MCF 10A (cell line): Measurements from ENCODE around the gene PDE4D. TPM values are rescaled to one million over a fixed set of nuclear protein-coding genes. Genes with fewer than 3 reads are reported as not detected.

Source experiments
- BruUV-seq: library from RNA; stranded (reverse); fragments of 400-500 nt; replicated peaks from 2 replicates; lab custom pipeline; 2021; lab: Mats Ljungman, UMichigan
- CTCF ChIA-PET: fragments of 300-600 bp; sonication (Branson Sonifier 250); formaldehyde crosslinking; extraction: SDS; loops from one replicate; lab custom pipeline; 2021; ENCODE audit warnings: antibody characterized with exemption, inconsistent platforms; lab: Yijun Ruan, JAX
- POLR2A ChIA-PET: fragments of 300-600, 350-650 bp; sonication (Branson Sonifier 250); formaldehyde crosslinking; extraction: SDS; loops from one replicate; lab custom pipeline; 2020; ENCODE audit warnings: antibody characterized with exemption, inconsistent platforms; lab: Yijun Ruan, JAX
- DNase-seq: peaks from one replicate; pipeline ENCODE4 v3.0.0-alpha.2; 2018; ENCODE audit not compliant: unreplicated experiment
- H3K27ac Mint-ChIP-seq: one replicate; pipeline ENCODE4 v1.8.0; 2022; ENCODE audit warnings: mild to moderate bottlenecking, low read depth, mixed read lengths; ENCODE audit not compliant: unreplicated experiment
- H3K27me3 Mint-ChIP-seq: one replicate; pipeline ENCODE4 v1.8.0; 2022; ENCODE audit warnings: mixed read lengths; ENCODE audit not compliant: insufficient read depth, unreplicated experiment
- H3K36me3 Mint-ChIP-seq: one replicate; pipeline ENCODE4 v1.8.0; 2022; ENCODE audit warnings: mild to moderate bottlenecking, moderate library complexity, mixed read lengths; ENCODE audit not compliant: insufficient read depth, unreplicated experiment
- H3K4me1 Mint-ChIP-seq: one replicate; pipeline ENCODE4 v1.8.0; 2022; ENCODE audit warnings: mixed read lengths; ENCODE audit not compliant: insufficient read depth, unreplicated experiment
- H3K4me3 Mint-ChIP-seq: one replicate; pipeline ENCODE4 v1.8.0; 2022; ENCODE audit warnings: mild to moderate bottlenecking, moderate library complexity, mixed read lengths; ENCODE audit not compliant: unreplicated experiment
- H3K9me3 Mint-ChIP-seq: one replicate; pipeline ENCODE4 v1.8.0; 2022; ENCODE audit warnings: mixed read lengths; ENCODE audit not compliant: unreplicated experiment
- intact Hi-C: fragments of 100-400 bp; cut with micrococcal nuclease; formaldehyde crosslinking; loops from 2 replicates; pipeline ENCODE4 v1.14.1; 2022
- total RNA-seq: library from RNA; stranded (reverse); gene quantifications from 2 replicates; pipeline ENCODE4 v1.2.3, GENCODE V29; 2022
- TF ChIP-seq, protein P1 (sequence below): fragments of 200-600 bp; IDR thresholded peaks from one replicate; pipeline ENCODE4 v1.8.0; 2022; ENCODE audit warnings: antibody characterized with exemption, mild to moderate bottlenecking; ENCODE audit not compliant: unreplicated experiment

Gene PDE4D
- total RNA-seq, 1 experiment from 2014 or later = 85.0 TPM

DNA sequence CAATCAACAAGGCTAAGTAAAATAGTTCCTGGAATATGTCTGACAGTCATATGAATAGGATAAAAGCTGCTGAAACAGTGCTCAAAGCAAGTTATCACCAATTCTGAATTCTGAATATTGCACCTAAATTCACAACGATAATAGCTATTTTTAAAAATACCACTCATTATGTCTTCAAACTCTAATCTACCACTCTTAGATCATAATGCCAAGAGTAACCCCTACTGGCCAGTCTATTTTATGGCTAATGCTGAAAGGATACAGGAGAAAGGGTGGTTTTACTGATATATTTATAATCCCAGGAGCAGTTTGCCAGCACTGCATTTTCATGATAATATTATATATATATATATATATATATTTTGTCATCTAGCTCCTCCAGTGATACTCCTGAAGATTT is 232.8 kb downstream of the PDE4D start:
- BruUV-seq = no TSS peak
- intact Hi-C loops = loop anchor here (1.0 to 2.0 kb wide), 3 partner anchors 140 to 270 kb away; no protein-coding TSS in a partner anchor
- H3K9me3 Mint-ChIP-seq = no peaks in the 10 kb centered on the region
- peaks cover 7% of the 10 kb centered on the region for H3K36me3 Mint-ChIP-seq
- CTCF ChIA-PET = interaction anchor here (0.5 to 4.3 kb wide), 25 partner anchors 12 to 675 kb away, joined by 3 to 63 read pairs (median 4); no protein-coding TSS in a partner anchor
- TF ChIP-seq, protein P1, sequence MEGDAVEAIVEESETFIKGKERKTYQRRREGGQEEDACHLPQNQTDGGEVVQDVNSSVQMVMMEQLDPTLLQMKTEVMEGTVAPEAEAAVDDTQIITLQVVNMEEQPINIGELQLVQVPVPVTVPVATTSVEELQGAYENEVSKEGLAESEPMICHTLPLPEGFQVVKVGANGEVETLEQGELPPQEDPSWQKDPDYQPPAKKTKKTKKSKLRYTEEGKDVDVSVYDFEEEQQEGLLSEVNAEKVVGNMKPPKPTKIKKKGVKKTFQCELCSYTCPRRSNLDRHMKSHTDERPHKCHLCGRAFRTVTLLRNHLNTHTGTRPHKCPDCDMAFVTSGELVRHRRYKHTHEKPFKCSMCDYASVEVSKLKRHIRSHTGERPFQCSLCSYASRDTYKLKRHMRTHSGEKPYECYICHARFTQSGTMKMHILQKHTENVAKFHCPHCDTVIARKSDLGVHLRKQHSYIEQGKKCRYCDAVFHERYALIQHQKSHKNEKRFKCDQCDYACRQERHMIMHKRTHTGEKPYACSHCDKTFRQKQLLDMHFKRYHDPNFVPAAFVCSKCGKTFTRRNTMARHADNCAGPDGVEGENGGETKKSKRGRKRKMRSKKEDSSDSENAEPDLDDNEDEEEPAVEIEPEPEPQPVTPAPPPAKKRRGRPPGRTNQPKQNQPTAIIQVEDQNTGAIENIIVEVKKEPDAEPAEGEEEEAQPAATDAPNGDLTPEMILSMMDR = peak; percentile 42
- peak; percentile 36 for DNase-seq
- no peak overlapping the region for H3K27ac Mint-ChIP-seq
- H3K4me3 Mint-ChIP-seq = no peak overlapping the region
- H3K27me3 Mint-ChIP-seq = no peaks in the 10 kb centered on the region
- POLR2A ChIA-PET = interaction anchor here (0.8 to 2.4 kb wide), 9 partner anchors 68 to 157 kb away, joined by 3 to 13 read pairs (median 6); no protein-coding TSS in a partner anchor
- H3K4me1 Mint-ChIP-seq = peaks cover 28% of the 10 kb centered on the region

DNA sequence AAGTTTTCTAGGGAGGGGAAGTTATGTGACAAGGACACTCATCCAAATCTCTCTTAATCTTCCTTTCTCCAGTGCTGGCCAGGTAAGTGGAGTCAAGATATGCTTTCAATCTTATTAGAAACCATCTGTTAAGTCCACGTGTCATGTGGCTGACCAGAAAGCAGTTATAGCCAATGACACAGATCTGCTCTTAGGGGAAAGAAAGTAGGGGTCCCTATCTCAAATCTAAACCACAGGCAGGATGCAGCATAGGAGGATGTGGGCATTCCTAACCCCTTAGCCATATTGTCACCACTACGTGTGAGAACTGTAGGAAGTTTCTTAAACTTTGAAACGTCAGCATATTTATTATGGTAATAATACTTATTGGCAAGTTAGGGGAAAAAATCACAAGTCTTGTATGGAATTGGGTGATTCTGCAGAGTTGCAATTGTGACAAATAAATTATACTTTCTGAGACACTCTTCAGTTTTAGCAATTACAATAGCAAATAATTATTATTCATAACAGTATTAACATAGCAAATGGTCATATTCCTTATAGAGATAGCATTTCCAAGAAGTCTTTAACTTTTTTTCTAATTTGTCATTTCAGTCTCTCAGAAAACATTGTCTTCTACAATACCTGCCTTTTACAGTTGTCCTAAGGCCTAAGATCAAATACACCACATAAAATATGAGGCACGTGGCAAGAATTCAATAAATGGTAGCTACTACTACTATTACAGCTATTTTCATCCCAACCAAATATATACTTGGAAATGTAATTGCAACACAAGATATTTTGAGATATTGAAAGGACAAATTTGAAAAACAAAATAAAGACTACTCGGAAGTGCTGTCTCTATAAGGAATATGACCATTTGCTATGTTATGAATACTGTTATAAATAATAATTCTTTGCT is 236.9 kb downstream of the PDE4D start:
- intact Hi-C loops = no loop called here
- no peak overlapping the region for H3K4me3 Mint-ChIP-seq
- H3K36me3 Mint-ChIP-seq = peaks cover 7% of the 10 kb centered on the region
- H3K27ac Mint-ChIP-seq = no peak overlapping the region
- ChIA-PET POLR2A (interaction anchor here (0.6 kb wide), 1 partner anchor 8 kb away, joined by 4 read pairs; no protein-coding TSS in a partner anchor), CTCF (interaction anchor here (1.3 to 1.7 kb wide), 2 partner anchors 11 to 150 kb away, joined by 3 to 8 read pairs; no protein-coding TSS in a partner anchor)
- no TSS peak for BruUV-seq
- H3K4me1 Mint-ChIP-seq = peaks cover 10% of the 10 kb centered on the region
- no peak for DNase-seq
- no peaks in the 10 kb centered on the region for H3K27me3 Mint-ChIP-seq
- H3K9me3 Mint-ChIP-seq = no peaks in the 10 kb centered on the region
- TF ChIP-seq, protein P1 = no peak

DNA sequence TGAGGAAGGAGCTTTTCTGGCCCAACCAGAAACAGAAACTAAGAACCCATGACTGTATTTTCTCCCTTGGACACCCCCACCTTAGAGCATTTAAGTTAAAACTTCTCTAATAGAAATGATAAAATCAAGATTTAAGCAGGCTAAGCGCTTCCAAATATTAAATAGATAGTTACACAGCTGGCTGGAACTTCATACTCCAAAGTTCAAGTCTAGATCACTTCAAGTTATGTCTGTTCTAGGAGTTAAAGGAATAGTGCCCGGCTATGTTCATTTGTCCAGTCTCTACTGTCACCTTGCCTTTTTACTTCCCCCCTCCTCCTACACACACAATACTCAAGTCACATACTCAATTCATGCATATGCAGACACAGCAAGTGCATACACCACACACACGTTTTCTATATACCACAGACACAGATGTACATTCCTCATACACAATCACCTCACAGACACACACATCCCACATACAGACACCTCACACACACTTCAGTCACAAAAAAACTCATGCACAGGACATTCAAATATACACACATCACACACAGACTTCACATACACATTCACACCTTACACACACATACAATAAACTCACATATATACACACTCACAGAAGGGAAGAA is 237.7 kb downstream of the PDE4D start:
- Mint-ChIP-seq H3K27me3 (no peaks in the 10 kb centered on the region), H3K4me1 (peaks cover 6% of the 10 kb centered on the region), H3K27ac (no peak overlapping the region), H3K4me3 (no peak overlapping the region), H3K36me3 (peaks cover 7% of the 10 kb centered on the region), H3K9me3 (no peaks in the 10 kb centered on the region)
- no peak for DNase-seq
- CTCF ChIA-PET = interaction anchor here (1.0 kb wide), 1 partner anchor 159 kb away, joined by 3 read pairs; no protein-coding TSS in a partner anchor
- intact Hi-C loops = no loop called here
- POLR2A ChIA-PET = interaction anchor here (1.2 kb wide), 1 partner anchor 76 kb away, joined by 3 read pairs; no protein-coding TSS in a partner anchor
- TF ChIP-seq, protein P1 = no peak
- BruUV-seq = no TSS peak
